Esophagus mucosa (tissue), 1 donor: Measurements from ENCODE around the gene CARF. TPM values are rescaled to one million over a fixed set of nuclear protein-coding genes. Genes with fewer than 3 reads are reported as not detected.
"Not testable (repeated sequence)": the region's sequence is repeated elsewhere in the genome, so short reads cannot be mapped to it uniquely, and the experiment has no call there.

Source experiments
- ATAC-seq: fragments of 200-7000 bp; cut with Tn5 transposase; one replicate; pipeline ENCODE4 v1.9.1; 2020
- total RNA-seq: library from RNA; stranded (reverse); gene quantifications from one replicate; pipeline ENCODE4 v1.2.4, GENCODE V29; 2023
- donor health status: DM: yes; HTN: yes; CAD: no.

Gene CARF
- total RNA-seq = 6.6 TPM

GRCh38 chr2:202911512-202912341, at the start of gene CARF, which contains the start of gene WDR12:
Gene CARF, plus strand, starts transcription at chr2:202912275. Its CDS starts 29,628 bp downstream, at chr2:202941903.
Gene WDR12, minus strand, starts transcription at chr2:202911673. Its CDS starts 197 bp downstream, at chr2:202911476.
- peak; percentile 97 for ATAC-seq

- peak; percentile 61 for ATAC-seq
Observed at GRCh38 chr2:202870431-202871299, 41.4 kb upstream of the CARF start.

- ATAC-seq = peak; percentile 77
Observed at GRCh38 chr2:202871300-202872141, 40.6 kb upstream of the CARF start, which contains the start of gene ICA1L. Gene ICA1L, minus strand, starts transcription at chr2:202871766. Its CDS starts 42,757 bp downstream, at chr2:202829009.

- ATAC-seq = no peak
Observed at GRCh38 chr2:202877699-202878098, 34.4 kb upstream of the CARF start.

GRCh38 chr2:202881570-202881969, 30.5 kb upstream of the CARF start:
- ATAC-seq = no peak

- no peak for ATAC-seq
Observed at GRCh38 chr2:202883987-202884675, 27.9 kb upstream of the CARF start.

- ATAC-seq = no peak
Observed at GRCh38 chr2:202885190-202885589, 26.9 kb upstream of the CARF start.

- ATAC-seq = not testable (repeated sequence)
Observed at GRCh38 chr2:202905507-202905906, 6.6 kb upstream of the CARF start.

- no peak for ATAC-seq
Observed at GRCh38 chr2:202908186-202908585, 3.9 kb upstream of the CARF start.

- ATAC-seq = no peak
Observed at GRCh38 chr2:202909394-202910192, 2.5 kb upstream of the CARF start.

GRCh38 chr2:202910250-202910649, 1.8 kb upstream of the CARF start:
- not testable (repeated sequence) for ATAC-seq

GRCh38 chr2:202910698-202911097, 1.4 kb upstream of the CARF start:
- no peak for ATAC-seq

- no peak for ATAC-seq
Observed at GRCh38 chr2:202911203-202911511, 918 bp upstream of the CARF start.

GRCh38 chr2:202912342-202913201, 497 bp downstream of the CARF start:
- peak; percentile 70 for ATAC-seq

GRCh38 chr2:202918860-202919259, 6.8 kb downstream of the CARF start:
- no peak for ATAC-seq

GRCh38 chr2:202932425-202933138, 20.5 kb downstream of the CARF start:
- peak; percentile 26 for ATAC-seq

- peak; percentile 32 for ATAC-seq
Observed at GRCh38 chr2:202933139-202933510, 21.1 kb downstream of the CARF start.

- ATAC-seq = no peak
Observed at GRCh38 chr2:202933958-202934357, 21.9 kb downstream of the CARF start.

GRCh38 chr2:202934456-202934855, 22.4 kb downstream of the CARF start:
- ATAC-seq = no peak
